Left ventricle myocardium inferior (tissue), 1 donor: ENCODE measurements around the gene BEAN1. TPM values are rescaled to one million over a fixed set of nuclear protein-coding genes. Genes with fewer than 3 reads are reported as not detected.

ENCODE experiments used
- DNase-seq: peaks from one replicate; pipeline ENCODE4 v3.0.0-alpha.2; 2020
- H3K27ac ChIP-seq: fragments of 200-600 bp; replicated peaks from 2 replicates; pipeline ENCODE4 v1.8.0; 2021
- H3K27me3 ChIP-seq: fragments of 200-600 bp; 2 replicates; pipeline ENCODE4 v1.8.0; 2021; ENCODE audit warnings: low read depth
- H3K36me3 ChIP-seq: fragments of 200-600 bp; 2 replicates; pipeline ENCODE4 v1.8.0; 2021
- H3K4me1 ChIP-seq: fragments of 200-600 bp; 2 replicates; pipeline ENCODE4 v1.8.0; 2021
- H3K4me3 ChIP-seq: fragments of 200-600 bp; 2 replicates; pipeline ENCODE4 v1.8.0; 2021; ENCODE audit warnings: mild to moderate bottlenecking, moderate library complexity
- H3K9me3 ChIP-seq: fragments of 200-600 bp; replicated peaks from 2 replicates; pipeline ENCODE4 v1.8.0; 2021
- CTCF ChIP-seq: fragments of 200-600 bp; IDR thresholded peaks from 2 replicates; pipeline ENCODE4 v1.8.0; 2021; ENCODE audit warnings: antibody characterized with exemption, mild to moderate bottlenecking, borderline replicate concordance
- intact Hi-C: fragments of 100-400 bp; cut with micrococcal nuclease; formaldehyde crosslinking; loops from one replicate; pipeline ENCODE4 v1.11.0; 2022
- total RNA-seq: library from RNA; stranded (reverse); fragmentation: NEBNext Ultra II Directional; extraction: Animal tissue kit (Norgen Biotek cat#: 25700); gene quantifications from one replicate; pipeline ENCODE4 v1.2.1, GENCODE V29; 2021
- donor health status: DM: no; HTN: yes; CAD: no; lungs with severe emphysema.

Gene BEAN1
- total RNA-seq, 1 donor from 2014 or later: 0.33 TPM

GRCh38 chr16:66403531-66404145 lies 23.5 kb upstream of the BEAN1 start:
- H3K36me3 ChIP-seq: peaks cover 16% of the 10 kb centered on the region

GRCh38 chr16:66405057-66405783 lies 21.9 kb upstream of the BEAN1 start:
- TF ChIP-seq CTCF: no peak
- no peak overlapping the region for H3K4me3 ChIP-seq

More at GRCh38 chr16:66403531-66404145, 23.5 kb upstream of the BEAN1 start:
- Histone ChIP-seq H3K9me3 (peaks cover 7% of the 10 kb centered on the region), H3K4me3 (no peak overlapping the region), H3K4me1 (peaks cover 52% of the 10 kb centered on the region), H3K27ac (no peak overlapping the region), H3K27me3 (peaks cover 8% of the 10 kb centered on the region)
- TF ChIP-seq CTCF: no peak
- DNase-seq: no peak
- intact Hi-C loops: no loop called here

GRCh38 chr16:66406534-66407221 lies 20.4 kb upstream of the BEAN1 start:
- Histone ChIP-seq H3K4me3 (peak overlapping the region; percentile 74), H3K9me3 (peaks cover 15% of the 10 kb centered on the region), H3K4me1 (peaks cover 31% of the 10 kb centered on the region), H3K27me3 (peaks cover 8% of the 10 kb centered on the region), H3K27ac (peak overlapping the region; percentile 89), H3K36me3 (peaks cover 16% of the 10 kb centered on the region)
- TF ChIP-seq CTCF: peak; percentile 94
- intact Hi-C loops: loop anchor here (5.0 kb wide), 1 partner anchor 76 kb away; no protein-coding TSS in a partner anchor
- peak; percentile 89 for DNase-seq

More at GRCh38 chr16:66405057-66405783, 21.9 kb upstream of the BEAN1 start:
- H3K9me3 ChIP-seq: peaks cover 7% of the 10 kb centered on the region
- peaks cover 8% of the 10 kb centered on the region for H3K27me3 ChIP-seq
- intact Hi-C loops: loop anchor here (5.0 kb wide), 1 partner anchor 77 kb away; no protein-coding TSS in a partner anchor
- H3K4me1 ChIP-seq: peaks cover 45% of the 10 kb centered on the region
- H3K27ac ChIP-seq: no peak overlapping the region
- H3K36me3 ChIP-seq: peaks cover 16% of the 10 kb centered on the region
- no peak for DNase-seq

- intact Hi-C loops: loop anchor here (5.0 kb wide), 1 partner anchor 74 kb away; no protein-coding TSS in a partner anchor
- peaks cover 31% of the 10 kb centered on the region for H3K9me3 ChIP-seq
- DNase-seq: peak; percentile 42
- H3K4me3 ChIP-seq: peak overlapping the region; percentile 10
- peaks cover 30% of the 10 kb centered on the region for H3K4me1 ChIP-seq
- H3K27me3 ChIP-seq: peaks cover 8% of the 10 kb centered on the region
- H3K36me3 ChIP-seq: peaks cover 16% of the 10 kb centered on the region
- H3K27ac ChIP-seq: peak overlapping the region; percentile 89
- TF ChIP-seq CTCF: no peak
These were observed 18.7 kb upstream of the BEAN1 start for GRCh38 chr16:66408163-66409048.
